Brain pericyte (primary cell): Measurements from ENCODE around the gene PHLDA2.

Experiments used
- DNase-seq: peaks from one replicate; pipeline ENCODE4 v3.0.0-alpha.2; 2012; ENCODE audit warnings: low read depth, low spot score

PHLDA2 gene

GRCh38 chr11:2928605-2929530, at the start of gene PHLDA2:
Gene PHLDA2, minus strand, starts transcription at chr11:2929420. Its CDS starts 56 bp downstream, at chr11:2929364.
- no peak for DNase-seq

GRCh38 chr11:2977113-2977512, 47.9 kb upstream of the PHLDA2 start:
- DNase-seq: no peak

- DNase-seq: no peak
Observed at GRCh38 chr11:2976294-2977063, 47.3 kb upstream of the PHLDA2 start.

- DNase-seq: no peak
Observed at GRCh38 chr11:2975594-2975993, 46.4 kb upstream of the PHLDA2 start.

GRCh38 chr11:2974272-2974671, 45.1 kb upstream of the PHLDA2 start:
- no peak for DNase-seq

- no peak for DNase-seq
Observed at GRCh38 chr11:2968341-2968900, 39.2 kb upstream of the PHLDA2 start.

GRCh38 chr11:2964782-2965181, 35.6 kb upstream of the PHLDA2 start:
- no peak for DNase-seq

GRCh38 chr11:2963761-2964160, 34.5 kb upstream of the PHLDA2 start:
- DNase-seq: no peak

GRCh38 chr11:2963112-2963754, 34.0 kb upstream of the PHLDA2 start:
- DNase-seq: no peak

GRCh38 chr11:2961080-2961479, 31.9 kb upstream of the PHLDA2 start:
- DNase-seq: no peak

GRCh38 chr11:2960139-2960538, 30.9 kb upstream of the PHLDA2 start:
- DNase-seq: no peak

- no peak for DNase-seq
Observed at GRCh38 chr11:2958251-2958650, 29.0 kb upstream of the PHLDA2 start.

GRCh38 chr11:2955906-2956476, 26.8 kb upstream of the PHLDA2 start:
- DNase-seq: no peak

GRCh38 chr11:2954263-2954662, 25.0 kb upstream of the PHLDA2 start:
- DNase-seq: no peak

- no peak for DNase-seq
Observed at GRCh38 chr11:2952290-2952689, 23.1 kb upstream of the PHLDA2 start.

GRCh38 chr11:2951231-2952110, 22.3 kb upstream of the PHLDA2 start:
- DNase-seq: no peak

GRCh38 chr11:2950825-2951224, 21.6 kb upstream of the PHLDA2 start:
- no peak for DNase-seq

- no peak for DNase-seq
Observed at GRCh38 chr11:2949920-2950319, 20.7 kb upstream of the PHLDA2 start.

GRCh38 chr11:2947744-2948143, 18.5 kb upstream of the PHLDA2 start:
- DNase-seq: no peak

- no peak for DNase-seq
Observed at GRCh38 chr11:2945757-2946287, 16.6 kb upstream of the PHLDA2 start.
